NCI-H82 (cell line): Measurements from ENCODE around the gene HOXD12.

Source experiments
- DNase-seq: peaks from one replicate; lab custom pipeline; 2025; lab: John Stamatoyannopoulos, UW

Gene HOXD12

DNA sequence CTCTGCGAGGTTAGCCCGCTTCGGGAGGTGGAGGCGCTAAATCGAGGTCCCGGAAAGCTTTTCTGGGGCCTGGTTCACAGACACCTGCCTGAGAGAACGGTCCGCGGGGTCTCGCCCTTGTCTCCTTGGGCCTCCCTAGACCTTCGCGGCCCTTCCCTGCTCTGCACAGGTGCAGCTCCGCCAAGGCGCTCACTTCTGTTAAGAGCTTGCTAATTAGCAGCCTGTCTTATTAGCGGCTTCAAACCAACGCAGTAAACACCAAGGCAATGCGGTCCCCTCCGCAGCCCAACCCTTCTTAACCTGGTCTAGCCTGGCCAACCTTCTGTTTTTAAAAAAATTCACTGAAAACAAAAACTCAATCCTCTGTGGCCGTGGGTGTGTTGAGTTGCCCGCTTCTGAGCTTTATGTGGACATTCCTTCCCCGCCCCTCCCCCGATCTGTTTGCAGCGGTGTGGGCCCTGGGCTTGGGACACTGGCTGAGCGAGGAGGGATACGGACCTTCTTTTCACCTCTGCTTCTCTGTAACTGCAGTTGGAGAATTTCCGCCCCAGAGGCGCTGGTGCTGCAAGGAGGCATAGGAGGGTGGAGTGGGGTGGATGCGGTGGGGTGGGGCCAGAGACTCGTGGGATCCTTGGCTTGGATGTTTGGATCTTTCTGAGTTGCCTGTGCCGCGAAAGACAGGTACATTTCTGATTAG lies 48.4 kb downstream of the HOXD12 start:
- DNase-seq = no peak

GRCh38 chr2:176148751-176149421 lies 49.3 kb downstream of the HOXD12 start:
- DNase-seq = no peak

DNA sequence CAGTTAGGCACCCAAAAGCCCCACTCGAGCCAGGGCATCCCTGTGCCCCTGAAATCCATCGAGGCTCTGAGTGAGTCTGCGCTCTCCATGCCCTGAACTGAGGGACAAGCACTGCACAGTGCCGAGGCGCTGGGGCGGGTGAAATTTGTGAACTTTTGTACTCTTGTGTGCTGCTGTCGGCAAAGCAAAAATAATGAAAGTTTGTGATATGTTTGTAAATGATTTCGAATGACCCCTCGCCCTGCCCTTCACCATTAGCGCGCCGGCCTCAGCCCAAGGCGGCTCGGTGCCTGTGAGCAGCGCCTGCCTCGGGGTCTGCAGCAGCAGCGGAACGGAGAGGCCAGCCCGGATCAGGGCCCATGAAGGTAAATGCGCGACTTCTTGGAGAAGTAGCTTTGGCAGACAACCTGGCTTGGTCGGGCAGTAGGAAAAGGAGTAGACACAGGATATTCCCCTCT lies 49.9 kb downstream of the HOXD12 start:
- no peak for DNase-seq

- no peak for DNase-seq
These were observed 50.5 kb downstream of the HOXD12 start for GRCh38 chr2:176149939-176150583.

- DNase-seq = no peak
These were observed 51.2 kb downstream of the HOXD12 start for GRCh38 chr2:176150584-176151441.

- DNase-seq = no peak
These were observed 52.1 kb downstream of the HOXD12 start, which contains the start of gene HOXD4 for GRCh38 chr2:176151442-176152287. Gene HOXD4 (plus strand): TSS chr2:176151550. CDS start chr2:176151634, 84 bp downstream.
